ACHN (cell line): Measurements from ENCODE around the gene RNF128.
"Not testable (repeated sequence)": the region's sequence is repeated elsewhere in the genome, so short reads cannot be mapped to it uniquely, and the experiment has no call there.

Experiments used
- DNase-seq: peaks from one replicate; pipeline ENCODE4 v3.0.0-alpha.2; 2015
- in situ Hi-C: cut with HindIII; loops from 2 replicates; pipeline ENCODE4 v1.10.0; 2017; ENCODE audit warnings: low sequenced_read_pairs, low pct_ligation_motif_present, low pct_unique_long_range_greater_than_20kb

The RNF128 gene

DNA sequence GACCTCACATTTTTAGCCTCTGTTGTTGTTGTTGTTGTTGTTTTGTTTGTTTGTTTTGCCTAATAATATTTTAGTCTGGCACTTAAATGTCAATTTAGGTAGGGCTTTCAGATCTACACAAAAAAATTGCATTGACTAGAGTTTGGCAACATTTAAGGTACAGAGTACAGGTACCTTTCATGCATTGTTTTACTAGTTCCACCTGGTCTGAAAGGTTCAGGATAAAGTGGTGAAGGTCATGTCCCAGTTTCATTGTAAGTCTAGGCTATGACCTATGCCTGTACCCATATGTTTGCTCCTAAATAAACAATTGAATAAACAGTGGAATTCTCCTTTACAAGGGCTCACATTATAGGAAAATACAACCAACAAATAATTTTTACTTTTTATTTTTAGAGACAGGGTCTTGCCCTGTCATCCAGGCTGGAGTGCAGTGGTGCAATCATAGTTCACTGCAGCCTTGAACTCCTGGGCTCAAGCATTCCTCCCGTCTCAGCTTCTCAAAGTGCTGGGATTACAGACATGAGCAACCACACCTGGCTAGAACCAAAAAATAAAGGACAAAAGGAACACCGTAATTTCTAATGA is 13.8 kb downstream of the RNF128 start:
- in situ Hi-C loops: no loop called here
- DNase-seq: no peak

DNA sequence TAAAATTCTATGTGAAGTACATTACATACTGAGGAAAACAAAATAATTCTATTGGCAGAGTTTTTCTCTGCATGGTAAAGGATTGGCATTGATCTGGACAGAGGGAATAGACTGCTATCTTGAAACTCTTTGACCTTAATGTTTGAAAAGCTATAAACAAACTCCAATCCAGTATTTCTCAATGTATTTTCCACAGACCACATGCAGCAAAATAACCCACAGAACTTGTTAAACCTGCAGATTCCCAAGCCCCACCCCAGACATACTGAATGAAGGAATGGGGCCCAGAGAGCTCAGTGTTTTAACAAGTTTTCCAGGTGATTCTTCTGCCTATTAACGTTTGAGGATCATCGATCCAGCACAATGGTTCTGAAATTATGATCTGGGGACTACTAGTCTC is 15.7 kb downstream of the RNF128 start:
- DNase-seq: no peak
- in situ Hi-C loops: no loop called here

- in situ Hi-C loops: no loop called here
- peak; percentile 30 for DNase-seq
Observed at GRCh38 chrX:106742805-106743204, 16.3 kb downstream of the RNF128 start.

- in situ Hi-C loops: no loop called here
- DNase-seq: no peak
Observed at GRCh38 chrX:106748377-106748776, 21.9 kb downstream of the RNF128 start.

GRCh38 chrX:106751407-106751806 is 24.9 kb downstream of the RNF128 start:
- no peak for DNase-seq
- in situ Hi-C loops: no loop called here

- no peak for DNase-seq
- in situ Hi-C loops: no loop called here
Observed at GRCh38 chrX:106752101-106752678, 25.7 kb downstream of the RNF128 start.

DNA sequence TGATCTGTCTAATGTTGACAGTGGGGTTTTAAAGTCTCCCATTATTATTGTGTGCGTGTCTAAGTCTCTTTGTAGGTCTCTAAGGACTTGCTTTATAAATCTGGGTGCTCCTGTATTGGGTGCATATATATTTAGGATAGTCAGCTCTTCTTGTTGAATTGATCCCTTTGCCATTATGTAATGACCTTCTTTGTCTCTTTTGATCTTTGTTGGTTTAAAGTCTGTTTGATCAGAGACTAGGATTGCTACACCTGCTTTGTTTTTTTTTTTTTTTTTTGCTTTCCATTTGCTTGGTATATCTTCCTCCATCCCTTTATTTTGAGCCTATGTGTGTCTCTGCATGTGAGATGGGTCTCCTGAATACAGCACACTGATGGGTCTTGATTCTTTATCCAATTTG is 42.8 kb downstream of the RNF128 start:
- DNase-seq, in situ Hi-C loops: not testable (repeated sequence)

- in situ Hi-C loops: no loop called here
- DNase-seq: no peak
Observed at GRCh38 chrX:106774981-106775380, 48.5 kb downstream of the RNF128 start.

- peak; percentile 4 for DNase-seq
- in situ Hi-C loops: no loop called here
Observed at GRCh38 chrX:106780264-106780663, 53.8 kb downstream of the RNF128 start.

DNA sequence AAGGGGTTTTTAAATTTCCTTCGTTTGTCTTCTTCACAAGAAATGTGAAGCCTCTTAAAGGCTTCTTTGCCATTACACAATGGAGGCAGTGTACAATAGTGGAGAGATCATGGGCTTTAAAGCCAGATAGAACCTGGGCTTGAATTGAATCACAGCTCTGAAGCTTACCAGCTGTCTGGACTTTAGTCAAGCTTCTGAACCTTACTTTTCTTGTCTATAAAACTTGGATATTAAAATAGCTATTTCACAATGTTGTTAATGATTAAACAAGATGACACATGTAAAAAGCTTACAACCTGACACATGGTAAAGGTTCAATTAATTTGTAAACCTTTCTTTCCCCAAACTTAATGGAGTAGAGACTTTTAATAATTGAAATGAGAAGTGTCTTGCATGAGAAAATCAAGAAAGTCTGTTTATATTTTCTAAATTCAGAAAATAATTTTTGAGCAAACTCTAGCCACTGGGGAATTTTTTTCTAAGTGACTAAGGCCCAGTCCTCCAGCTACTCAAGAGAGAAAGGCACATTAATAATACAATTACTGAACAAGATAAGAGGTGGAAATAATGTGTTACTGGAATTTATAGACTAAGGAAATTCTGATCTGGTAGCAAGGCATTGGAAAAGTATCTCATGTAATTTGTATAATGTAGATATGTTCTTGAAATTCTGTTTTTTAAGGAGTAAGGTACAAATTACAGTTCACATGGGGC is 54.3 kb downstream of the RNF128 start:
- DNase-seq: peak; percentile 64
- in situ Hi-C loops: no loop called here

- in situ Hi-C loops: no loop called here
- no peak for DNase-seq
Observed at GRCh38 chrX:106783716-106784115, 57.2 kb downstream of the RNF128 start.

- peak; percentile 9 for DNase-seq
- in situ Hi-C loops: no loop called here
Observed at GRCh38 chrX:106791495-106791894, 65.0 kb downstream of the RNF128 start.

DNA sequence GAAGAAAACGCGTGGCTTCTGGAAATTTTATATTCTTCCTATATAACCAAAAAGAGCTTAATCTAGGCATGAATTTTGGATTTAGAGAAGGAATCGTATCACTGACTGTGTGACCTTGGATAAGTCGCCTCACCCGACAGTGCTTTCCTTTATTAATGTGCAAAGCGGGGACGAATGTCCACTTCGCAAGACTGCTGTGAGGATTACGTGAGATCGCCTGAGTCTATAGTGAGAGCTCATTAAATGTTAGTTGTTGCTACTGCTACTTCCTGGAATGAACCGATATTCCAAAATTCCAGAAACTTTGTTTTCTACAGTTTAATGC is 75.5 kb downstream of the RNF128 start:
- in situ Hi-C loops: no loop called here
- DNase-seq: peak; percentile 36

DNA sequence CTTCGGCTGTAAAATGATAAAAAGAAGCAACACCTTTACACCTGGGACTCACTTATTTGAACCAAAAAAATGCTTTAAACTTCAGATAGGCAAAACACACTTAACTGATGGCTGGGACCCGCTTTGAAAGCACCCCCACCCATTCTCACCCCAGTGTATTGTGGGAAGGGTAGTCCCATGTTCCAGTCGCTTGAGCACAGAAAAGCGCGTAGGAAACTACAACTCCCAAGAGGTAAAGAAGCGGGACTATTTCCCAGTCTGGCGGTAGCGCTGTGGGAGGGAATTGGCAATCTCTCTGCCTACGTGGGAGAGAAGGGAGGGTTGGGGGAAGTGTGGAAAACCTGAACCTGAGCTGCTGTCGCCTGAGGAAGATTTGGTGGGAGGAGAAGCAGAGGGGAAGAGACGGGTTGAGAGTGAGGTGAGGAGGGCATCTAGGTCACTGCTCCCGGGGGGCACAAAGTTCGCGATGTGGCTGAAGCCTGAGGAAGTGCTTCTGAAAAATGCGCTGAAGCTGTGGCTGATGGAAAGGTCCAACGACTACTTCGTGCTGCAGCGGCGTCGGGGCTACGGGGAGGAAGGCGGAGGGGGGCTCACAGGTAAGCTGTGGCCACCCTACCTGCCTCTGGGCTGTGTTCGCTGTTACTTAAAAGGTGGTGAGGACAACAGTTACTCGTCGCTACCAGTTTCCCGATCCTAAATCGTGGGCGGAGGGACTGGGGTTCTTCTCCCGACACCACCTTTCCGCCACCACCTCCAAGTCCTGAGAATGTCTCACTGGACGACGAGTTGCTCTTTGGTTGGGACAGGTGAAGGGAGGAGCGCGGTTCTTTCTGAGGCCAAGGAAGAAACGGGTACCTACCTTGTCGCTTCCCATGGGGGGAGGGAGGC is 76.1 kb downstream of the RNF128 start, which contains the start of gene TBC1D8B:
Gene TBC1D8B, plus strand, starts transcription at position 286 of the 888 bp plus-strand sequence. Its CDS starts 181 bp downstream, at position 467.
- peak; percentile 89 for DNase-seq
- in situ Hi-C loops: no loop called here

DNA sequence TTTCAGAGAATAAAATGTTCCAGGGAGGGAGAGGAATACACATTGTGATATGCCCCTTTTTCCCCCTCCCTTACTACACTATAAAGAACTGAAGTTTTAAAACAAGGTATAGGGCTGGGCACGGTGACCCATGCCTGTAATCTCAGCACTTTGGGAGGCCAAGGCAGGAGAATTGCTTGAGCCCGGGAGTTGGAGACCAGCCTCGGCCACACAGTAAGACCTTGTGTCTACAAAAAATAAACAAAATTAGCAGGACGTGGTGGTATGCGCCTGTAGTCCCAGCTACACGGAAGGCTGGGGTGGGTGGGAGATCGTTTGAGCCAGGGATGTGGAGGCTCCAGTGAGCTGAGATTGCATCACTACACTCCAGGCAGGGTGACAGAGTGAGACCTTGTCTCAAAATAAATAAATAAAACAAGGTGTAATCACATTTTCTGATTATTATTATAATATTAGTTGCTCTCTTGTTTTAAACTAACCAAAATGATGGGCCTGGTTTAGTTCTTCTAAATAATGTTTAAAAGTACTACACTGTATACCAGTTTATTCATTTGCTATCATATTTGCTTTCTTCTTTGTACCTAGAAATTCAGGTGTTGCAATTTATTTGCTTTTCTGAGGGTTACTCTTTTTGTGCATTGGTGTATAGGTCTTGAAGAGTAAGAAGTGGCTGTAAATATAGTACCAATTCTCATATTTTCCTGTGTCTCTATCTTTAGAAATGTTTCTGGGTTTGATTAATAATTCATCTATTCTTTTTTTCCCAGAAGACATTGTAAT is 84.8 kb downstream of the RNF128 start:
- in situ Hi-C loops: no loop called here
- no peak for DNase-seq

DNA sequence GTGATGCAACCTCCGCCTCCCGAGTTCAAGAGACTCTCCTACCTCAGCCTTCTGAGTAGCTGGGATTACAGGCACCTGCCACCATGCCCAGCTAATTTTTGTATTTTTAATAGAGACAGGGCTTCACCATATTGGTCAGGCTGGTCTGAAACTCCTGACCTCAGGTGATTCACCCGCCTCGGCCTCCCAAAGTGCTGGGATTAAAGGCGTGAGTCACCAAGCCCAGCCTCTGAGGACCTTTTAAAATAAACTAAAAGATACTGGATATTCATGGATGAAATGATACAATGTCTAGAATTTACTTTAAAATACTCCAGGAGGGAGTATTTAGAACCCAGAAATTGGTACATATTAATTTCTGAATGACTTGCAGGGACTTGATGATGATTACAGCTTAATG is 86.4 kb downstream of the RNF128 start:
- peak; percentile 26 for DNase-seq
- in situ Hi-C loops: not testable (repeated sequence)

- in situ Hi-C loops, DNase-seq: not testable (repeated sequence)
Observed at GRCh38 chrX:106814093-106814492, 87.6 kb downstream of the RNF128 start.
